GM19455 (cell line): Measurements from ENCODE around the gene ZC3HAV1L.
"Not testable (repeated sequence)": the region's sequence is repeated elsewhere in the genome, so short reads cannot be mapped to it uniquely, and the experiment has no call there.

Experiments
- ATAC-seq: cut with Tn5 transposase; IDR thresholded peaks from one replicate; pipeline ENCODE4 v1.9.1; 2021; ENCODE audit not compliant: unreplicated experiment

The ZC3HAV1L gene

DNA sequence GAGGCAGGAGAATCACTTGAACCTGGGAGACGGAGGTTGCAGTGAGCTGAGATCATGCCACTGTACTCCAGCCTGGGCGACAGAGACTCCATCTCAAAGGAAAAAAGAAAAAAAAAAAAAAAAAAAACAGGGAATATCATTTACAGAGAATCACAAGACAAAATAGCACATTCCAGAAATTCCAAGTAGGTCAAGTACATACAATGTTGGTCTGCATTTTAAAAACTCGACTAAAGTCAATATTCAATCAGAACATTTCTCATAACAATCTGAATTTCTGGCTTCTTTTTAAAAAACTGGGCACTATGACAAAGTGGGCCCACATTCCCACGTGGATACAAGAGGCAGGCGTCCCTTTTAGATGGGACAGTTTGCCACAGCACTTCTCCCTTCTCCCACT lies 12.8 kb downstream of the ZC3HAV1L start:
- ATAC-seq, result no peak

DNA sequence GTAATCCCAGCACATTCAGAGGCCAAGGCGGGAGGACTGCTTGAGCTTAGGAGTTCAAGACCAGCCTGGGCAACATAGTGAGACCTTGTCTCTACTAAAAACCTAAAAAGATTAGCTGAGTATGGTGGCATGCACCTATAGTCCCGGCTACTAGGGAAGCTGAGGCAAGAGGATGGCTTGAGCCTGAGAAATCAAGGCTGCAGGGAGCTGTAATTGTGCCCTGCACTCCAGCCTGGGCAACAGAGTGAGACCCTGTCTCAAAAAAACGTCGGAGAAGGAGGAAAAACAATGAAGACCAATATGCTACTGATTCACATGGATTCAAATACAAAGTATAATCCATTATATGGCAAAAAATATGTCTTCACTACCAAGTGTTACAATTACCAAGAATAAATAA lies 13.6 kb downstream of the ZC3HAV1L start:
- no peak for ATAC-seq

- ATAC-seq, result no peak
Observed at GRCh38 chr7:139018910-139019309, 16.9 kb downstream of the ZC3HAV1L start.

DNA sequence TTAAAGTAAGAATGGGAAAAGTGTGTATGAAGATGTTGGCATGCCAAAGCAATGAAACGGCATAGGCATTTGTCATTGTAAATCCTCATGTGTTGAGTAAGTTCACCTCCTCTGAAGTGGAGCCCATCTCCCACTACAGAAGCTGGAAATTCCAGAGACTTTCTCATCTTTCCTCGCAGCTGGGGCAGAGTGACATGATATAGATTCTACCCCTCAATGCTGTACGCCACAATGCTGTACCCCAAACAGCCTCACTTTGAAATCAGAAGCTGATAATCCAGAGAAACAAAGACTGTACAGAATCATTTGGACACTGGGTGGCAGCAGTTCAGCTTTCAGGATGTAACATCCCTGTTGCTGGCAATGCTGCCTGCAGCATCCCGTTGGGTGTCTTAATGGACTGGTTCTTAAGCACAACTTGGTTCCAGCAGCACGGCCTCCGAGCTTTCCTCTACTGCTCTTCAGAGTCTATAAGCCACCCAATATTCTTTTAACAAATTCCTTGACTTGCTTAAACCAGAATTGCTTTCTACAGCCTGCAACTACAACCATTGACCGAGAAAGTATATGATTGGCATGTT lies 18.8 kb downstream of the ZC3HAV1L start:
- peak; percentile 84 for ATAC-seq

DNA sequence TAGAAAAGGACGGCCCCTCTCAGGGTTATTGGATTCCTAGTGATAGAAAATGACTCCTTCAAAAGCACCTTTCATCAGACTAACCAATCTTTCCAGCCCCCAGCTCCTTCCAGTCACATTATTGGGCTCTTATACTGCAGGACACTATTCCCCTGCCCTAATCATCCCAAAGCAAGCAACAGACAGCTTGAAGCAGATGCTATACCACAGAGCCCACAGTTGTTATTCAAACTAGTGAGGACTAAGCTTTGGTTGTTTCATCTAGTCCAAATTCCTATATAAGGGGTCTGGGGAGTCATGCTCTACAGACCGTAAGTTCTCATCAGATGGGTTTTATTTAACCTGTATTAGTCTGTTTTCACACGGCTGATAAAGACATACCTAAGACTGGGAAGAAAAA lies 24.5 kb downstream of the ZC3HAV1L start:
- ATAC-seq, result no peak

DNA sequence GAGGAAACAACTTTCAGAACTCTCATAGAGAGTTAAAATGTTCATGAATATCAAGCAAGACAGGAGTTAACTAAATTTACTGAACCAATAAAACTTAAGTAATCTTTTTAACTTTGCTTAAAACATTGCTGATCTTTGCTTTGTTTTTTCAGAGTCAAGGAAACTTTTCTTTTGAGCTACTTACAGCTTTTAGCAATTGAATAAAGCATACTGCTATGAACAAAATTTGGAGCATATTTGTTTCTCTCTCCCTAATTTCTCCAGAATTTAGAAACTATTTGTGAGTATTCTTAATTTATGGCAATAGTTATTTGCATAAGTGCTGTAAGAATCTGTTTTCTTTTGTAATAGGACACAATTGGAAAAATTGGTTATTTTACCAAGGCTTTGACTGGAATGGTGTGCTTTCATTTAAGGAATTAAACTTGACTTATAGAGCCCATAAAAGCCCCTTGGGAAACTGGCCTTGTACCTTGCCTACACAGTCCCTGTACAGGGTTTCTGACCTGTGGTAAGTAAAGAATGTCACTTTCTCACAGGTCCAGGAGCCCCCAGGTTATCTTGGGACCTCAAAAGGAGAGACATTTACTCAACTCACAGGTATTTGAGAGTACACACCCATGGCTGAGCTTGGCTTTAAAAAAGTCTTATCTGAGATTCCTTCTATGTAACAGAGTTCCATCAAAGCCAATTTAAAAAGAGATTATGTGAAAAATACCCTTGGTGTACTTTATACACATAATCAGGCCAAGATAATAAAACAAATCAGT lies 31.3 kb downstream of the ZC3HAV1L start:
- no peak for ATAC-seq

GRCh38 chr7:138999414-138999813 lies 36.4 kb downstream of the ZC3HAV1L start:
- ATAC-seq, result no peak

- ATAC-seq, result no peak
Observed at GRCh38 chr7:138992052-138992531, 43.8 kb downstream of the ZC3HAV1L start.

DNA sequence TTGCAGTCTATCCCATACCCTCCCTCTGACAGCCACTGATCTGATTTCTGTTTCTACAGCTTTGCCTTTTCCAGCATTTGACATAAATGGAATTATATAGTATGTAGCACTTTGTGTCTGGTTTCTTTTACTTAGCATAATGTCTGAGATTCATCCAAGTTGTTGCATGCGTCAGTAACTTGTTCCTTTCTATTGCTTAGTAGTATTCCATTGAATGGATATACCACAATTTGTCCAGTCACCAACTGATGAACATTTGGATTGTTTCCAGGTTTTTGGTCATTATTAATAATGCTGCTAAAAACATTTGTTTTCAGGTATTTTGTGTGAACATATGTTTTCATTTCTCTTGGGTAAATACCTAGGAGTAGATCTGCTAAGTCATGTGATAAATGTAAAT lies 48.2 kb downstream of the ZC3HAV1L start:
- ATAC-seq, result no peak

- ATAC-seq, result no peak
Observed at GRCh38 chr7:138982204-138982623, 53.6 kb downstream of the ZC3HAV1L start.

GRCh38 chr7:138981332-138982203 lies 54.3 kb downstream of the ZC3HAV1L start, which contains the start of gene KIAA1549:
TSS of gene KIAA1549 (minus strand) at chr7:138981389. CDS start at chr7:138981269, 120 bp downstream.
- ATAC-seq, result peak; percentile 90

DNA sequence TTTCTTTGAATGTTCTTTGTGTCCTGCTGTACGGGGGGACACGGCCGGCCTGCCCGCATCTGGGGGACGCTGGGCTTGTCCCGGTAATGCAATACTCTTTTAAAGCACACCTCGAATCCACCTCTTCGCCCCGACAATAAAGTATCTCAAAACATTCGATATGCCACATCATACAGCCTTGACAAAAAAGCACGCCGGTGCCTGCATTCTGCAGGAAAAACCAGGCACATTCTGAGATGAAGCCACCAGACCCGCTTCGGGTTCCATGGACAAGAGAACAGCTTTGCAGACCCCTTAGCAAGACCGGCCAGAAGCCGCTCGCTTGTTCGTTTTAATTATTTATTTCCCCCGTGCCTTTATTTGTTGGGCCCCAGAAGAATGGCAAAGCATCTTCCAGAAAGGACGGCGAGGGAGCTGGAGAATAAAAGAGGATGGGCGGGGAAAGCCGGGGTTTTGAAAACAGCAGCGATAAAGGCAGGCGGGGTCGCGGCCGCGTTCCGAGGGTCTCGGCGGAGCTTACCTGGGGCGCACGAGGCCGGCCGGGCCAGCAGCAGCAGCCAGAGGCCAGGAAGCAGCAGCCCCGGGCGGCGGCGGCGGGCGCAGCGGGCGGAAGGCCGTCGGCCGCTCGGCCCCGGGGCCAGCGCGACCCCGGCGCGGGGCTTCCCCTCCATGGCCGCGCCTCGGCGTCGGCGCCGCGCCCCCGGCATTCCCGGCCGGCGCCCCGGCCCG lies 55.1 kb downstream of the ZC3HAV1L start:
- peak; percentile 37 for ATAC-seq

GRCh38 chr7:138979988-138980562 lies 55.8 kb downstream of the ZC3HAV1L start:
- ATAC-seq, result no peak

DNA sequence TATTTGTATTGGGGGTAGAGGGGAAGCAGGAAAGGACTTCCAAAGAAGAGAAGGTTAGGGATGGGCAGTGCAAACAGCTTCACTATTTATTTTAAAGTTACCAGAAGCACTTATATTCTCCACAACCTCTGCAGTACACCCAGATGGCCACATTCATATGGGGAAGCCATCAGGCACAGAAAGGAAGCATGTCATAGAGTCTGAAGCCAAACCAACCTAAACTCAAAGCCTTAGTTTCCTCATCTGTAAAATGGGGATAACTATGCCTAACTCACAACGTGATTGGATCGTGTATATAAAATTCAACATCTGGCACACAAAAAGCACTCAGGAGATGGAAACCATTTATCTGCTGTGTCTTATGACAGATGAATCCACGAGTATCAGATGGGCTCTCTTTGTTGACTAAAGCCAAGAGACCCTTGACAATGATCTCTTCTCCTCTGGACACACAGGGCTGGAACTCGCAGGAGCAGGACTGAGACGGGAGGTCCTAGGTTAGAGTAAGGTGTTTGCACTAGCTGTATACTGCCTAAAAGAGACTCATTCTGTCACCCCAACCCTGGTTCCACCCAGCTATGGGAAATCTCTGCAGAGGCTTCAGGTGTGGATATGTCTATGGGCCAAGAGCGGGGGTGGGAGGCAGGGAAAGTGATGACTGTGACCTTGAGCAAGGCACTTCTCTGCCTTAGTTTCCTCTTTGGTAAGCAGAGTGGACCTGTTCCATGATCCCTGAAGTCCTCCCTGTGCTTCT lies 56.4 kb downstream of the ZC3HAV1L start:
- ATAC-seq, result no peak

GRCh38 chr7:138978541-138979184 lies 57.2 kb downstream of the ZC3HAV1L start:
- ATAC-seq, result no peak

- not testable (repeated sequence) for ATAC-seq
Observed at GRCh38 chr7:138976161-138976560, 59.7 kb downstream of the ZC3HAV1L start.
